Measurements from ENCODE around the gene ZNF208.
"Not testable (repeated sequence)": the region's sequence is repeated elsewhere in the genome, so short reads cannot be mapped to it uniquely, and the experiment has no call there.

The ZNF208 gene

DNA sequence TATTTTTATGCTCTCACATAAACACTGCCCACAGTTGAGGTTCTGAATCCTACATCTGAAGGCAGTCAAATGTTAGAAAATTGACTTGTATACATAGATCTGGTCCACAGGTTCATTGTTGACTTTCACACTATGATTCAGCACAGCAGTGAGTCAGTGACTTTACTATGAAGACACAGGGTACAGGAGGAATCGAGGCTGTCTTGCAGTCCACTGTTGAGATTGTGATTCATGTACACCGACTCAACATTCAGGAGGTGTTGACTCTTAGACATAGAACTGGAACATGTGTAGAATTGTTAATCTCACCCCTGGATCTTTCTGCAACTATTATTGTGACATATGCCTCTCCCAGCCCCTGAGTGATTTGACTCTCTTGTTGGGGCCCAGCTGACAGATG is 100.4 kb downstream of the ZNF208 start:
- POLR2A ChIA-PET, result no interaction called here
- TF ChIP-seq, protein P1, sequence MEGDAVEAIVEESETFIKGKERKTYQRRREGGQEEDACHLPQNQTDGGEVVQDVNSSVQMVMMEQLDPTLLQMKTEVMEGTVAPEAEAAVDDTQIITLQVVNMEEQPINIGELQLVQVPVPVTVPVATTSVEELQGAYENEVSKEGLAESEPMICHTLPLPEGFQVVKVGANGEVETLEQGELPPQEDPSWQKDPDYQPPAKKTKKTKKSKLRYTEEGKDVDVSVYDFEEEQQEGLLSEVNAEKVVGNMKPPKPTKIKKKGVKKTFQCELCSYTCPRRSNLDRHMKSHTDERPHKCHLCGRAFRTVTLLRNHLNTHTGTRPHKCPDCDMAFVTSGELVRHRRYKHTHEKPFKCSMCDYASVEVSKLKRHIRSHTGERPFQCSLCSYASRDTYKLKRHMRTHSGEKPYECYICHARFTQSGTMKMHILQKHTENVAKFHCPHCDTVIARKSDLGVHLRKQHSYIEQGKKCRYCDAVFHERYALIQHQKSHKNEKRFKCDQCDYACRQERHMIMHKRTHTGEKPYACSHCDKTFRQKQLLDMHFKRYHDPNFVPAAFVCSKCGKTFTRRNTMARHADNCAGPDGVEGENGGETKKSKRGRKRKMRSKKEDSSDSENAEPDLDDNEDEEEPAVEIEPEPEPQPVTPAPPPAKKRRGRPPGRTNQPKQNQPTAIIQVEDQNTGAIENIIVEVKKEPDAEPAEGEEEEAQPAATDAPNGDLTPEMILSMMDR (IDR thresholded peaks at IDR 0.05; ENCODE audit: control extremely low read depth, extremely low read depth, low read depth, missing control alignments), result no peak
- CTCF ChIA-PET, result no interaction called here
- no peak for DNase-seq (ENCODE audit: extremely low spot score)

DNA sequence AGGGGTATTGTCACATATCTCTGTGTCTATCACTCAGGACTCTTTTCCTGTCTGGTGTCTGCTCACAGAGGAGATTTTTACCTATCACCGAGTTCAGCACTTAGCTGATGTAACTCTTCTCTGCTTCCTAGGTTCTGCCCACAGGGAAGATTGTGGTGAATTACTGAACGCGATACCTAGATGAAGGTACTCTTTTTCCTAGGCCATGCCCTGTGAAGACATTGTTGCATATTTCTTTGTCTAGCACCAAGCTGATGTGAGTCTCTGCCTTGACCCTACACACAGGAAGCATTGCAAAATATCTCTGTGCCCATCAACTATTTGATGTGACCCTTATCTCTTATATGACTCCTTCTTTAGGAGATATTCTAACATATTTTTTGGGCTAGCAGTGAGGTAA is 102.7 kb downstream of the ZNF208 start:
- TF ChIP-seq, protein P1 (IDR thresholded peaks at IDR 0.05; ENCODE audit: control extremely low read depth, extremely low read depth, low read depth, missing control alignments), result no peak
- ChIA-PET POLR2A (no interaction called here), CTCF (no interaction called here)
- no peak for DNase-seq (ENCODE audit: extremely low spot score)

DNA sequence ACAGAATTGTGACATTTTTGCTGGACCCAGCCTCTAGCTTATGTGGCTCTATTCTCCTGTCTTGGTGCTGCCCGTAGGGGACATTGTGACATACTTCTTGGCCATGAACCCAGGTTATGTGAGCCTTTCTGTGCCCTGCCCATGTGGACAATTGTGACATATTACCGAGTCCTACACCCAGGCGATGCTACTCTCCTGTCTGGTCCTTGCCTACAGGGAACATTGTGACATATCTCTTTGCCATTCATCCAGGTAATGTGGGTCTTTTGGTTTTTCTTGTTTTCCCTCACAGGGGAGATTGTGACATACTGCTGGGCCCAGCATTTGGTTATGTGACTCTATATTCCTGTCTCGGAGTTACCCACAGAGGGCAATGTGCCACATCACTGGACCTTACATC is 103.2 kb downstream of the ZNF208 start:
- TF ChIP-seq, protein P1 (IDR thresholded peaks at IDR 0.05; ENCODE audit: control extremely low read depth, extremely low read depth, low read depth, missing control alignments), result no peak
- ChIA-PET CTCF (no interaction called here), POLR2A (no interaction called here)
- DNase-seq (ENCODE audit: extremely low spot score), result no peak

DNA sequence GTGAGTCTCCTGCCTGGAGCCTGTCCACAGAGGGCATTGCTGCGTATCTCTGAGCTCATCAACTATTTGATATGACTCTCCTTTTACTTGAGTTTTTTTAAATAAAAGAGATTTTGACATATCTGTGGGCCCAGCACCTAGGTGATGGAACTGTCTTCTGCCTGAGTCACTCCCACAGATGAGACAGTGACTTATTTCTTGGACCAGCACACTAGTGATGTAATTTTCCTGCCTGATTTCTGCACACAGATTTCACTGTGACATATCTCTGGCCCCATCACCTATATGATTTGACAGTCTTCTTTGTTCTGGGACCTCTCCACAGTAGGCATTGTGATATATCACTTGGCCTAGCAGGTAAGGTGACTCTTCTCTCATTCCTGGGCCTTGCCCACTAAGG is 108.2 kb downstream of the ZNF208 start:
- POLR2A ChIA-PET, result no interaction called here
- no peak for DNase-seq (ENCODE audit: extremely low spot score)
- CTCF ChIA-PET, result no interaction called here
- TF ChIP-seq, protein P1 (IDR thresholded peaks at IDR 0.05; ENCODE audit: control extremely low read depth, extremely low read depth, low read depth, missing control alignments), result no peak

DNA sequence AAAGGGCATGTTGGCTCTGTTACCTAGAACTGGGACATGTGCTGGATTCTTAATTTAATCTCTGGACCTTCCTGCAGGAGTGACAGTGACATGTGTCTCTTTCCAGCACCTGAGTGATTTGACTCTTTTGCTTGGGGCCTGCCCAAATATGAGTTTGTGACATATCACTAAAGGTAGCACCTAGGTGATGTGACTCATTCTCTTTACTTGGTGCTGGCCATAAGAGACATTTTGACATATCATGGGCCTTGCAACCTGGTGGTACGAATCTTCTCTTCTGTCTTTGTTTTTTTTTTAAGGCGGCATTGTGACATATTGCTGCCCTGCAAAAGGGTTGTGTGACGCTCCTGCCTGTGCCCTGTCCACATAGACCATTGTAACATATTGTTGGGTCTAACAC is 108.9 kb downstream of the ZNF208 start:
- TF ChIP-seq, protein P1 (IDR thresholded peaks at IDR 0.05; ENCODE audit: control extremely low read depth, extremely low read depth, low read depth, missing control alignments), result no peak
- ChIA-PET CTCF (no interaction called here), POLR2A (no interaction called here)

DNA sequence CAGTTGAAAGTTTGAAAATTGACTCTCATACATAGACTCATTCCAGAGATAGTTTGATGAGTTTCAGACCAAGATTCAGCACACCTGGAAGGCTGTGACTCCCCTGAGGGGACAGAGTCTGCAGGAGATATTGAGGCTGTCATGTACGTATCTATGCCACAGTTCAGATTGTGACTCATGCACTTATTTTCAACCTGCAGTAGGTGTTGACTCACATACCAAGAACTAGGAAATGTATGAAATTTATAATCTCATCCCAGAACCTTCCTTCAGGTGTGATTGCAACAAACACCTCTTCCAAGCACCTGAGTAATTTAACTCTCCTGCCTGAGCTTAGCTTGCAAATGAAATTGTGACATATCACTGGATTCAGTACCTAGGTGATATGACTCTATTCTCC is 110.3 kb downstream of the ZNF208 start:
- TF ChIP-seq, protein P1 (IDR thresholded peaks at IDR 0.05; ENCODE audit: control extremely low read depth, extremely low read depth, low read depth, missing control alignments), result no peak
- no peak for DNase-seq (ENCODE audit: extremely low spot score)
- ChIA-PET POLR2A (no interaction called here), CTCF (no interaction called here)

More for the DNA sequence above, 108.9 kb downstream of the ZNF208 start:
- DNase-seq (ENCODE audit: extremely low spot score), result no peak

DNA sequence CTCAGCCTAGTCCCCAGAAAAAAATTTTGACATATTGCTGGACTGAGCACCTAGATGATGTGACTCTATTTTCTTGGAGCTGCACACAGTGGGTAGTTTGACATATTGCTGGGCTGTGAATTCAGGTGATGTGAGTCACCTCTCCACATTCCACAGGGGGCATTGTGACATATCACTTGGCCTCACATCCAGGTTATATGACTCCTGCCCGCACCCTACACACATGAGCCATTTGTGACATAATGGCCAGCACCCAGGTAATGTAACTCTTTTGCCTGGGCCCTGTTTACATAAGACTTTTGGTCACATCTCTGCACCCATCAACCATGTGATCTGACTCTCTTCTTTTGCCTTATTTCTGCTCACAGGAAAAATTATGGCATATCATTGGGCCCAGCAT is 119.7 kb downstream of the ZNF208 start:
- ChIA-PET CTCF (no interaction called here), POLR2A (no interaction called here)
- DNase-seq (ENCODE audit: extremely low spot score), result no peak
- TF ChIP-seq, protein P1 (IDR thresholded peaks at IDR 0.05; ENCODE audit: control extremely low read depth, extremely low read depth, low read depth, missing control alignments), result no peak

DNA sequence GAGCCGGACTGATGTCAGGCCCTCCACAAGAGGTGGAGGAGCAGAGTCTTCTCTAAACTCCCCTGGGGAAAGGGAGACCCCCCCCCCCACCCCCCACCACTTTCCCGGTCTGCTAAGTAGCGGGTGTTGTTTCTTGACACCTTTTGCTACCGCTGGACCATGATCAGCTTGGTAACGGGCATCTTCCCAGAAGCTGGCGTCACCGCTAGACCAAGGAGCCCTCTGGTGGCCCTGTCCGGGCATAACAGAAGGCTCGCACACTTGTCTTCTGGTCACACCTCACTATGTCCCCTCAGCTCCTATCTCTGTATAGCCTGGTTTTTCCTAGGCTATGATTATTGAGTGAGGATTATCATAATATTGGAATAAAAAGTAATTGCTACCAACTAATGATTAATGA is 120.7 kb downstream of the ZNF208 start:
- DNase-seq (ENCODE audit: extremely low spot score); POLR2A ChIA-PET; CTCF ChIA-PET: not testable (repeated sequence)

DNA sequence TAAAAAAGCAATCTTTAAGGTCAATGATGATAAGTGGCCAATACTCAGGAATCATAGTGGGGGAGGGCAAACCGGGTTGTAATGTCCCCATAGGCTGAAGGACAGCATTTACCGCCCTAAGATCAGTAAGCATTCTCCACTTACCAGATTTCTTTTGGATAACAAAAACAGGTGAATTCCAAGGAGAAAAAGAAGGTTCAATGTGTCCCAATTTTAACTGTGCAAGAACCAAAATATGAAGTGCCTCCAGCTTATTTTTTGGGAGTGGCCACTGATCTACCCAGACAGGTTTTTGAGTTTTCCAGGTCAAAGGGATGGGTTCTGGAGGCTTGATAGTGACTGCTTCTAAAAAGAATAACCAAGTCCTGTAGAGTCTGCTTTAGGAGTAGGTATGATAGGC is 125.2 kb downstream of the ZNF208 start:
- DNase-seq (ENCODE audit: extremely low spot score); CTCF ChIA-PET; POLR2A ChIA-PET: not testable (repeated sequence)

DNA sequence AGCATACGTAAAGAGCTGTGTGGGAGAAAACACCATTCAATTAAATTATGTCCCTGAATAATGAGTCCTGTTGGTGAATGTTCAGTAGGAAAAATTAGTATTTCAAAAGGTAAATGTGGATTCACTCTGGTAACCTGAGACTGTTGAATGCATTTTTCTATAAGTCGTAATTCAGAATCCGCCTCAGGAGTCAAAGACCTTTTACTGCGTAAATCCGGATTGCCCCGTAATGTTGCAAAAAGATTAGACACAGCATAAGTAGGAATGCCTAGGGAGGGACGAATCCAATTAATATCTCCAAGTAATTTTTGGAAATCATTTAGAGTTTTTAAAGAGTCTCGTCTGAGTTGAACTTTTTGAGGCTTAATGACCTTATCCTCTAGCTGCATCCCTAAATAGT is 126.0 kb downstream of the ZNF208 start:
- CTCF ChIA-PET; DNase-seq (ENCODE audit: extremely low spot score); POLR2A ChIA-PET: not testable (repeated sequence)
